ENCODE measurements around the gene ATP2B3. TPM values are rescaled to one million over a fixed set of nuclear protein-coding genes. Genes with fewer than 3 reads are reported as not detected.

Gene ATP2B3
- total and polyA plus RNA-seq, 4 donors: 11.8 to 20.1 (median 16.6) TPM

DNA sequence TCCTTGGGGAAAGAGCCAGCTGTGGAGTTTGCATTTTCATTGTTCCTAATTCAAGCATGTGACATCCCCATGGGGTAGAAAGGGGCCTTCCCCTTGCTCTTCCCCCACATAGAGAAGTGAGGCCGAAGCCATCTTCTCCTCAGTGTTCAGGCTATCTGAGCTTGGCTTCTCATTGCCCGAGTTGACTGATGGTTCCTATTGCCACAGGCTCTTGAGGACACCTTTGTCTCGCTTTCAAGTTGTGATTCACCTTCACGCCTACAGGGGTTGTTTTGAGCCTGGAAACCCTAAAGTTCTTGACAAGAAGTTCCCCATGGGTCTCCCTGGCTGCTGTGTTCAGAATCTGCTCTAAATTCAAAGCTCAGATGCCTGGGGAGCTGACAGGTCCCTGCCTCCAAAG, 56.5 kb downstream of the ATP2B3 start:
- H3K36me3 ChIP-seq (ENCODE audit: control insufficient read depth, insufficient read depth, low read length): peaks cover 10% of the 10 kb centered on the region
- peak in 1 of 6 donors; percentile 19 for DNase-seq (ENCODE audit: low read depth in 4 of 6, low spot score in 6 of 6)
- no peak overlapping the region for H3K27ac ChIP-seq (ENCODE audit: low read depth, low read length)
- WGBS (ENCODE audit: insufficient coverage): 55% methylated on average over 4 of the region's 4 CpGs
- H3K4me3 ChIP-seq (ENCODE audit: low read depth, low read length): no peak overlapping the region
- H3K4me1 ChIP-seq (ENCODE audit: control insufficient read depth, insufficient read depth, low read length): peaks cover 13% of the 10 kb centered on the region
- H3K27me3 ChIP-seq (ENCODE audit: control insufficient read depth, insufficient read depth, low read length): no peaks in the 10 kb centered on the region
- no peaks in the 10 kb centered on the region for H3K9me3 ChIP-seq (ENCODE audit: control insufficient read depth, insufficient read depth, low read length)

DNA sequence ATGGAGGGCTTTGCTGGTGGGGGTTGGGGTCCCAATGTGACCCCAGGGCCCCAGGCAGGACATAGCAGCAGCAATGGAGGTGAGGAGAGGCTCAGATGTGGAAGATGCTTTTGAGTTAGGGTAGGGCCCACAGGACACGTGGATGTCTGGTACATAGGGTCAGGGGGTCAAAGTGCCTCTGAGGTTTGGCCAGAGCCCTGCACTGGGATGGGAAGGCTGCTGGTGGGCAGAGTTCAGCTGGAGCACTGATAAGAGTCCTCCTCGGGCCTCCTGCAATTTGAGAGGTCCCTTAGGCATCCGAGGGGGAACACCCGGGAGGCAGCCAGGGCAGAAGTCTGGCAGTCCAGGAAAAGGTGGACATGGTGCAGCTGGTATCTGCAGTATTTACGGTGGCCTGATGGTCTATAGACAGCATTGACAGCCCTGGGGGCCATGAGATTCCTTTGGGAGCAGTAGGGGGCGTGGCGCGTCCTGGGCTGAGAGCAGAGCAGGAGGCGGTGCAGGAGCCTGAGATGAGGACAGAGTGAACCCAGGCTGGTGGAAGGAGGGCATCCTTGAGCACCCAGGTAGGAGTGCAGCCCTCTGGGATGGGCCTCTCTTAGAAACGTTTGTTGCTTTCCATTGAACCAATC, 58.9 kb downstream of the ATP2B3 start:
- DNase-seq (ENCODE audit: low read depth in 4 of 6, low spot score in 6 of 6): no peak
- Histone ChIP-seq H3K9me3 (ENCODE audit: control insufficient read depth, insufficient read depth, low read length) (no peaks in the 10 kb centered on the region), H3K4me1 (ENCODE audit: control insufficient read depth, insufficient read depth, low read length) (peaks cover 13% of the 10 kb centered on the region), H3K4me3 (ENCODE audit: low read depth, low read length) (no peak overlapping the region), H3K27me3 (ENCODE audit: control insufficient read depth, insufficient read depth, low read length) (no peaks in the 10 kb centered on the region), H3K27ac (ENCODE audit: low read depth, low read length) (no peak overlapping the region), H3K36me3 (ENCODE audit: control insufficient read depth, insufficient read depth, low read length) (peaks cover 4% of the 10 kb centered on the region)
- WGBS (ENCODE audit: insufficient coverage): 71% methylated on average over 10 of the region's 10 CpGs

DNA sequence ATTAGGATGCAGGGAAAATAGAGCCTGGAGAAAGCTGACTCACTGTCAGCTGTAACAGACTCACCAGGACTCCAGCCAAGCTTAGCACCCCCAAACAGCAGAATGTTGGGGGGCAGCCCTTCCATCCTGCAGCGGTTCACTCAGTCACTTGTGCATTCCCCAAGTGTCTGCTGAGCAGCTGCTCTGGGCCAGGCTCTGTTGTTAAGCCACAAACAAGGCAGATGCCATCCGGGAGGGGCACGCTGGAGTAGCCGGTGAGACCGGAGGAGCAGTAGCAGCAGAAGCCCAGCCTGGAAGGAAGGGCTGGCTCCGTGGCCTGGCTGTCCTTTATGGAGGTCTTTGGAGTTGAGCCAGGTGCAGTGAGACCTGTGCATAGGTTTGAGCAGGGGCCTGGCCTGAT, 59.5 kb downstream of the ATP2B3 start:
- Histone ChIP-seq H3K36me3 (ENCODE audit: control insufficient read depth, insufficient read depth, low read length) (peaks cover 3% of the 10 kb centered on the region), H3K27ac (ENCODE audit: low read depth, low read length) (no peak overlapping the region), H3K27me3 (ENCODE audit: control insufficient read depth, insufficient read depth, low read length) (no peaks in the 10 kb centered on the region), H3K4me1 (ENCODE audit: control insufficient read depth, insufficient read depth, low read length) (peaks cover 13% of the 10 kb centered on the region), H3K4me3 (ENCODE audit: low read depth, low read length) (no peak overlapping the region), H3K9me3 (ENCODE audit: control insufficient read depth, insufficient read depth, low read length) (no peaks in the 10 kb centered on the region)
- WGBS (ENCODE audit: insufficient coverage): 59% methylated on average over 6 of the region's 6 CpGs
- DNase-seq (ENCODE audit: low read depth in 4 of 6, low spot score in 6 of 6): peak in 1 of 6 donors; percentile 6

DNA sequence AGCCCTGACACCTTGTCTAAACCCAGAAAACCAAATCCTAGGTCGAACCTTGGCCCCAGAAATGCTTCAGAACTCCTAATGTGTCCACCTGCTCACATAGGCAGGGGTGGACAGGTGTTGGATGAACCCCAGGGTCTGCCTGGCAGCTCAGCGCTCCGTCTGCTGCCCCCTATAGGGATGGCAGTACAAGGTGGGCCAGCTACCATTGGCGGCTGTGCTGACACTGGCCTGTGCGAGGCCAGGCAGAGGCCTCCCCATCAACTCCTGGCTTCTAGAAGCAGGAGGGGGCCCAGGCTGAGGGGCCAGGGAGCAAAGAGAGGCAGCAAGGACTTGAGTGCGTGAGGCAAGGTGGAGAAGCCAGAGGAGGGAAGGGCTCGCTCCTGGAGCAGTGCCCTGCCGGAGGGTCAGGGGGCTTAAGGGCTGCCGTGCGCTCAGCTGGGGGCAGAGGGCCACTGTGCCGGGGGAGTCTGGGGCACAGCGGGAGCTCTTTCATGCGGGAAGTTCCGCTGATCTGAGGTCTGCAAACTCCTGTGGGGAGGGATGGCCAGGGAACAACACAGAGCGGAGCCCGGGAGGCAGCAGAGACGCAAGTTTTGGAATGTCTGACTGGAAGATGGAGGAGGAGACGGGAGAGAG, 60.9 kb downstream of the ATP2B3 start:
- Histone ChIP-seq H3K27me3 (ENCODE audit: control insufficient read depth, insufficient read depth, low read length) (no peaks in the 10 kb centered on the region), H3K27ac (ENCODE audit: low read depth, low read length) (no peak overlapping the region), H3K4me3 (ENCODE audit: low read depth, low read length) (no peak overlapping the region), H3K4me1 (ENCODE audit: control insufficient read depth, insufficient read depth, low read length) (peaks cover 18% of the 10 kb centered on the region), H3K9me3 (ENCODE audit: control insufficient read depth, insufficient read depth, low read length) (no peaks in the 10 kb centered on the region), H3K36me3 (ENCODE audit: control insufficient read depth, insufficient read depth, low read length) (peaks cover 3% of the 10 kb centered on the region)
- WGBS (ENCODE audit: insufficient coverage): 62% methylated on average over 18 of the region's 18 CpGs
- no peak for DNase-seq (ENCODE audit: low read depth in 4 of 6, low spot score in 6 of 6)

DNA sequence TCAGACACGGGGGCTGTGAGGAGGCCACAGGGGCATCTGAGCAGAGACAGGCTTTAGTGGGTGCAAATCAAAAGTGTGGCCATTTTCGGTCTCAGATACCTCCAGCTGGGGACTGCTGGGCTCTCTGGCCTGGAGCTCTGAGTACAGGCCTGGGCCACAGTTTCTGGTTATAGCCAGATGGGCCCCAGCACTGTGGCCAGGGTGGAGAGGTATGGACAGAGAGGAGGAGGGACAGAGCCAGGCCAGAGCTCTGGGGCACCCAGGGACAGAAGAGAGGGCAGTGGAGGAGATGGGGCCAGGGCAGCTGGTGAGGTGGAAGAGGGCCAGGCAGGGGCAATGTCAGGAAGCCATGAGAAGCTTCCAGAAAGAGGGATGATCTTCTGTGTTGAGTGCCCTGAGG, 61.4 kb downstream of the ATP2B3 start:
- no peak overlapping the region for H3K27ac ChIP-seq (ENCODE audit: low read depth, low read length)
- H3K36me3 ChIP-seq (ENCODE audit: control insufficient read depth, insufficient read depth, low read length): peaks cover 3% of the 10 kb centered on the region
- no peaks in the 10 kb centered on the region for H3K9me3 ChIP-seq (ENCODE audit: control insufficient read depth, insufficient read depth, low read length)
- WGBS (ENCODE audit: insufficient coverage): 36% methylated on average over 2 of the region's 2 CpGs
- H3K4me3 ChIP-seq (ENCODE audit: low read depth, low read length): no peak overlapping the region
- H3K27me3 ChIP-seq (ENCODE audit: control insufficient read depth, insufficient read depth, low read length): no peaks in the 10 kb centered on the region
- no peak for DNase-seq (ENCODE audit: low read depth in 4 of 6, low spot score in 6 of 6)
- H3K4me1 ChIP-seq (ENCODE audit: control insufficient read depth, insufficient read depth, low read length): peaks cover 18% of the 10 kb centered on the region

DNA sequence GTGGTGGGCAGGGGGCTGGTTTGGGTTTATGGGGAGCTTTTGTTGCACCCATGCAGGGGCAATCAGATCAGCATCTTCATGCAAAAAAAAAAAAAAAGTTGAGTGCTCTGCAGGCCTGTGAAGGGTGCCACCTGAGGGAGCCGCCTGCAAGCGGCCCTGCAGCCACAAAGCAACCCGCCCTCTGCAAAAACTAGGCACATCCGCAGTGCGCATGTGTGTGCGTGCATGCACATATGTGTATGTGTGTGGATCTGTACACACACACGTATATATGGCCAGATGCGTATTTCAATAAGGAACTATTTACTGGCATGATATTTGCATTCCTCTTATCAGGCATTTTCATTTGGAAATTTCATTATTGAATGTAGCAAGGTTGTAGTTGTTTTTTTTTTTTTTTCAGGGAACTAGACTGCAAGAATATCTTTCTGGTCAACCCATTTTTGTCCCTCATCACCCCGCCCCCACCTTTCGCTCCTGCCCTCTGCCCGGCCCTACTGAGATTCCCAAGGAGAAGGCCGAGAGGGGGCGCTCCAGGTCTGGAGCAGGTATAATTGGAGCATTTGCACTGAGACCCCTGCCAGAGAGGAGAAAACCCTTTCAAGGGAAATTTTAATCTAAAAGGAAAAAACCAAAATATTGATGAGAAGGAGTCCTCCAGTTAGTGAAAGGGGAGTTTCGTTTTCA, 63.4 kb downstream of the ATP2B3 start:
- peaks cover 18% of the 10 kb centered on the region for H3K4me1 ChIP-seq (ENCODE audit: control insufficient read depth, insufficient read depth, low read length)
- no peak overlapping the region for H3K4me3 ChIP-seq (ENCODE audit: low read depth, low read length)
- H3K27me3 ChIP-seq (ENCODE audit: control insufficient read depth, insufficient read depth, low read length): no peaks in the 10 kb centered on the region
- no peak for DNase-seq (ENCODE audit: low read depth in 4 of 6, low spot score in 6 of 6)
- WGBS (ENCODE audit: insufficient coverage): 70% methylated on average over 3 of the region's 14 CpGs
- peaks cover 3% of the 10 kb centered on the region for H3K36me3 ChIP-seq (ENCODE audit: control insufficient read depth, insufficient read depth, low read length)
- no peaks in the 10 kb centered on the region for H3K9me3 ChIP-seq (ENCODE audit: control insufficient read depth, insufficient read depth, low read length)
- no peak overlapping the region for H3K27ac ChIP-seq (ENCODE audit: low read depth, low read length)

DNA sequence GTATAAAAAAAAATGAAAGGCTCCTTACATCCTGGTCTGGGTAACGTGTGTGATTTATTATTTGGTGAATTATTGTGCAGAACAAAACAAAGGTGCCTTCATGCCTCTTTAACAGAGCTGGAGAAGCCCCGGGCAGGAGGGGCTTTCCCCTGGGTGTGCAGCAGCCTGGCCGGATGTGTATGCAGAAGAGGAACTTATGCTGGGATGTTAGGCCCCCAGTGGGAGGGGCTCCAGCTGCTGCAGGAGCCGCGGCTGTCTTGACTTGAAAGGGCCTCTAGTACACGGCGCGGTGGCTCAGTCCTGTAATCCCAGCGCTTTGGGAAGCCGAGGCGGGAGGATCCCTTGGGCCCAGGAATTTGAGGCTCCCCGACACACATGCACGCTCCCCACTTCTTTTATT, 65.5 kb downstream of the ATP2B3 start:
- Histone ChIP-seq H3K27ac (ENCODE audit: low read depth, low read length) (no peak overlapping the region), H3K36me3 (ENCODE audit: control insufficient read depth, insufficient read depth, low read length) (peaks cover 11% of the 10 kb centered on the region), H3K4me3 (ENCODE audit: low read depth, low read length) (no peak overlapping the region), H3K4me1 (ENCODE audit: control insufficient read depth, insufficient read depth, low read length) (peaks cover 12% of the 10 kb centered on the region), H3K9me3 (ENCODE audit: control insufficient read depth, insufficient read depth, low read length) (no peaks in the 10 kb centered on the region), H3K27me3 (ENCODE audit: control insufficient read depth, insufficient read depth, low read length) (no peaks in the 10 kb centered on the region)
- WGBS (ENCODE audit: insufficient coverage): 58% methylated on average over 9 of the region's 13 CpGs
- peak in 2 of 6 donors; percentile 21 to 25 for DNase-seq (ENCODE audit: low read depth in 4 of 6, low spot score in 6 of 6)

DNA sequence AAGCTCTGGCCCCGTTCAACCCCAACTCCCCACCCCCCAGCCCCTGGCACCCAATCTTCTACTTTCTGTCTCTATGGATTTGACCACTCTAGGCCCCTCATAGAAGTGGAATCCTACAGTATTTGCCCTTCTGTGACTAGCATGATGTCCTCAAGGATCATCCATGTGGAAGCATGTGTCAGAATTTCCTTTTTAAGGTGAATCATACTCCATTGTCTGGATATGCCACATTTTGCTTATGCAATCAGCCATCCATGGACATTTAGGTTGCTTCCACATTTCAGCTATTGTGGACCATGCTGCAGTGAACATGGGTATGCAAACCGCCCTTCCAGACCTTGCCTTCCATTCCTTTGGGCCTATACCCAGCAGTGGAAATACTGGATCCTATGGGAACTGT, 66.0 kb downstream of the ATP2B3 start:
- Histone ChIP-seq H3K4me3 (ENCODE audit: low read depth, low read length) (no peak overlapping the region), H3K9me3 (ENCODE audit: control insufficient read depth, insufficient read depth, low read length) (no peaks in the 10 kb centered on the region), H3K27ac (ENCODE audit: low read depth, low read length) (no peak overlapping the region), H3K36me3 (ENCODE audit: control insufficient read depth, insufficient read depth, low read length) (peaks cover 14% of the 10 kb centered on the region), H3K4me1 (ENCODE audit: control insufficient read depth, insufficient read depth, low read length) (peaks cover 8% of the 10 kb centered on the region), H3K27me3 (ENCODE audit: control insufficient read depth, insufficient read depth, low read length) (no peaks in the 10 kb centered on the region)
- no peak for DNase-seq (ENCODE audit: low read depth in 4 of 6, low spot score in 6 of 6)
- 57% methylated on average over 2 of the region's 2 CpGs for WGBS (ENCODE audit: insufficient coverage)

DNA sequence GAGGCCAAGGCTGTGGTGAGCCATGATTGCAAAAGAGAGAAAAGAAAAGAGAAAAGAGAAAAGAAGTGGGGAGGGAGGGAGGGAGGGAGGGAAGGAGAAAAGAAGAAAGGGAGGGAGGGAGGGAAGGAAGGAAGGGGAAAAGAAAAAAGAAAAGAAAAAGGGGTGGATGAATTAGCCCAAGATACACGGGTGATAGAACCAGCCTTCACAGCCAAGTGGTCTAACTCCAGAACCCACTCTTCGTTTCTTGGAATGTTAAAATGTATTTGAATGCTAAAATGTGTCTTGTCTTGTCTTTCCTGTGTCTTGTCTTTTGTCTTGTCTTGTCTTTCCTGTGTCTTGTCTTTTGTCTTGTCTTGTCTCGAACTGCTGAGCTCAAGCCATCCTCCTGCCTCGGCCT, 68.4 kb downstream of the ATP2B3 start:
- H3K4me3 ChIP-seq (ENCODE audit: low read depth, low read length): no peak overlapping the region
- peaks cover 26% of the 10 kb centered on the region for H3K36me3 ChIP-seq (ENCODE audit: control insufficient read depth, insufficient read depth, low read length)
- H3K4me1 ChIP-seq (ENCODE audit: control insufficient read depth, insufficient read depth, low read length): peaks cover 5% of the 10 kb centered on the region
- no peak overlapping the region for H3K27ac ChIP-seq (ENCODE audit: low read depth, low read length)
- no peaks in the 10 kb centered on the region for H3K27me3 ChIP-seq (ENCODE audit: control insufficient read depth, insufficient read depth, low read length)
- WGBS (ENCODE audit: insufficient coverage): 88% methylated on average over 4 of the region's 4 CpGs
- no peaks in the 10 kb centered on the region for H3K9me3 ChIP-seq (ENCODE audit: control insufficient read depth, insufficient read depth, low read length)
- DNase-seq (ENCODE audit: low read depth in 4 of 6, low spot score in 6 of 6): no peak

DNA sequence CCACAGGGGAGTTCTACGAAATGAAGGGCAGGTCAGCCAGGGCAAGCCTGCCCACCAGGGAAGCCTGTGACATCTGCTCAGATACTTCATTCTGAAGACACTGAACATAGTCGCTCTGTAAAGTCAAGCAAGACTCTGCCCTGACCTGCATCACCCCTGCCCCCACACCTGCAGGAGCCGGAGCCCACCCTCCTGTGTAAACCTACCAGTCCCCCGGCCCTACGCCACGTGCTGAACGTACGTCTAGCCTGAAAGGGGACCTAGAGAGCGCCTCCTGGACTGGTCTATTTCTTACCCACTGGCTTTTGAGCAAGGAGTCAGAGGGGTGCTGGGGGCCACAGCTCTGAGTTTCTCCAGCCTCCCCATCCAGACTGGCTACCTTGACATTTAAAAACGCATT, 69.9 kb downstream of the ATP2B3 start:
- no peak for DNase-seq (ENCODE audit: low read depth in 4 of 6, low spot score in 6 of 6)
- Histone ChIP-seq H3K4me1 (ENCODE audit: control insufficient read depth, insufficient read depth, low read length) (peaks cover 5% of the 10 kb centered on the region), H3K36me3 (ENCODE audit: control insufficient read depth, insufficient read depth, low read length) (peaks cover 41% of the 10 kb centered on the region), H3K27me3 (ENCODE audit: control insufficient read depth, insufficient read depth, low read length) (no peaks in the 10 kb centered on the region), H3K4me3 (ENCODE audit: low read depth, low read length) (no peak overlapping the region), H3K9me3 (ENCODE audit: control insufficient read depth, insufficient read depth, low read length) (no peaks in the 10 kb centered on the region), H3K27ac (ENCODE audit: low read depth, low read length) (no peak overlapping the region)
- 86% methylated on average over 10 of the region's 10 CpGs for WGBS (ENCODE audit: insufficient coverage)
